Esophagus squamous epithelium (tissue), 4 donors: Measurements from ENCODE around the gene REPS2.
"Not testable (repeated sequence)": the region's sequence is repeated elsewhere in the genome, so short reads cannot be mapped to it uniquely, and the experiment has no call there.

ENCODE experiments used
- CTCF ChIP-seq, 6 experiments: fragments of 450-650 bp in 4 of 6; fragments of 200-600 bp in 2 of 6; sonication (generic) in 2 of 6; IDR thresholded peaks; one replicate each; pipeline ENCODE4 v1.5.1; 2016 to 2019; ENCODE audit warnings: antibody characterized with exemption in 6 of 6, mild to moderate bottlenecking in 4 of 6, moderate library complexity in 4 of 6
- POLR2A ChIP-seq, 4 donors: fragments of 450-650 bp; IDR thresholded peaks; one replicate each; pipeline ENCODE4 v1.6.1; 2017; ENCODE audit warnings: antibody characterized with exemption in 4 of 4, mild to moderate bottlenecking in 4 of 4, moderate library complexity in 3 of 4

- not testable (repeated sequence) for TF ChIP-seq CTCF, POLR2A (IDR thresholded peaks at IDR 0.05)
Observed at GRCh38 chrX:16964976-16965375, 18.5 kb downstream of the REPS2 start.
